Stimulated activated CD8-positive, alpha-beta memory T cell treated with anti-CD3 and anti-CD28 coated beads, Interleukin-15, amount 100 ng/mL, for 24 hours (primary cell): ENCODE data around the gene NEK10.

ENCODE experiments used
- DNase-seq: peaks from one replicate; pipeline ENCODE4 v3.0.0-alpha.2; 2020; ENCODE audit warnings: low read depth

NEK10 gene

DNA sequence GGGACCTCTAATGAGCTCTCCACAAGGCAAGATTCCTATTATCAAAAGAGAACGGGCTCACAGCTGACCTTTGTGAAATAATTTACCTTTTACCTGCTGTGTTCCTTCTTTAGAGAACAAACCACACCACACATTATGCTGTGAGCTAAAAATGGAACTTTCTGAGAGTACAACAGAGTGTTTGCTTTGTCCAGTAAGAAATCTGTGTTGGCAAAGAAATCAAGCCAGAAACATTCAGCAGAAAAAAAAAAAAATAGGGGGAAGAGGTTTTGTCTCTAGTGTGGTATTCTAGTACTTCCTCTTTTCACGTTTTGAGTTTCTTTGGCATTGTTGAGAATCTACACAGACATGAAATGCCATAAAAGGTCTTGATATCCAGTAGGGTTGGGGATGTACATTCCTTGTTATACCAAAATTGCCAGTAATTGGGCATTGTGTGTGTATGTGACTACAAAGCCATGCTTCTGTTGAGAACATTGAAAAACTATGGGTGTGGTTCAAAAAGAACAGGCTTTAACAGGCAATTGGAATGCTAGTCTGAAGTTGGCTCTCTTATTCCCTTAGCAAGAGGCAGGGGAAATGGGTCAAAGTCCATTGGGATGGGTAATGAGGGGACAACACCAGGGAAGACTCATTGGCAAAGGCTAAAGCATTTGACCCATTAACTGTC, 273.5 kb downstream of the NEK10 start:
- DNase-seq, result no peak

- DNase-seq, result no peak
These were observed 274.5 kb downstream of the NEK10 start for GRCh38 chr3:27094721-27095120.

GRCh38 chr3:27093771-27094170, 275.4 kb downstream of the NEK10 start:
- DNase-seq, result no peak

DNA sequence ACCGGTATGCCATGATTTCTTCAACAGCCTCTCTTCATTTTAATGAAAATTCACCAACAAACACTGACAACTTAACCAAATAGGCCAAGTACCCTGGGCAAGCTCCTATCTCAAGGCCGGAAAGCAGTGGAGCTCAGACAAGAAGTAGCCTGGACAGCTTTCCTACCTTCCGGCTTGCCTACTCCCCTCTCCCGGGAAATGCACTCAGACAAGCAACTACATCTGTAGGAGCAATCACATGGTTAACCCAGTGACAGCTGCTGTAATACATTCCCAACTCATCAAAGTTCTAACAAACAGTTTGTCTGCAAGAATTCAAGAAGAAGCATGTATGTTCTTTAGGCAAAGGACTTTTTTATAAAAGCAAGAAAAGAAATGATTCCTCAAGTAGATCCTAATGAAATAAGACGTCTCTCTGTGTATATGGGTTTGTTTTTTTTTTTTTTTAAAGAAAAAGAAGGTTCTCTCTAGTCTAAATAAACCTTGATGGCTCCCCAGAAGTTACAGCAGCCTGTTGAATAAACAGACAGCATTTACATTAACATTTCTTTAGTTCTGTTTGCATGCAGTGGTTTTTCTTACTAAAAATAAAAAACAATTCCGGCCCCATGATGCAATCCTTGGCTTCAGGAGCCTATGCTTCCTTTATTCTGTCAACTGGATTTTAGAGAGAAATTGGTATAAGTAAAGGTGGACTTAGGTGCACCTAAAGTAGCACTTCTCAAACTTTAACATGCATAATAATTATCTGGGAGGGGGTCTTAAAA, 278.7 kb downstream of the NEK10 start:
- DNase-seq, result no peak

DNA sequence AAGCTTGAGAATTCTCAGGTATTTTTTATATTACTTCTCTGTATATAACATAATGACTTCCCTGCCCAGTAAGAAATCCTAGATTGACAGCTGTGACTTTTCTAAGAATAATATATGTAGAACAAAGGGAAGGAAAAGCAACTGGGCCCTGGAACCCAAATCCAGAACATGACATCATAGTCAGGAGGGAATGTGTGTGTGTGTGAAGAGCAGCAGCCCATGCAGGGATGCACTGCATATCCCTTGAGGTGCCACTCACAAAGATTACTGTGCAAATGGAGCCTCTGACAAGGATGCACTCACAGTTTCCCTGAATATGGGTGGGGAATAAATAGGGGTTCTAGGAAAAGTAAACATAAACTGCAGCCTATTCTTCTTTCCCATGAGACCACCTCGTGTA, 279.5 kb downstream of the NEK10 start:
- no peak for DNase-seq

DNA sequence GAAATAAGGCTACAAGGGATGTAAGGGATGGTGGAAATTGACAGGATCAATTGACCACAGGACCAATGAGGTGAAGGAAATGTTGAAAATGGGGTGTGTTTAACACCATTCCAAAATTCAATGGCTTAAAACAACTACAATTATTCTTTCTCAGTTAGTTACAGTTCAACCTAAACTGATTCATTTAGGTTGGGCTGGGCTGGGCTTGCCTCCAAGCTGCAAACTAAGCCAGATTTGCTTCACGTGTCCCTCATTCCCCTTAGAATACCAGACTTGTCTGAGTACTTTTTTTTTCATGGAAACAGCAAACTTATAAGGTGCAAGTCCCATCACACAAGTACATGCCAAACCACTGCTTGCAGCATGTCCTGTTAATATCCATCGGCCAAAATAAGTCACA, 280.1 kb downstream of the NEK10 start:
- DNase-seq, result no peak

- no peak for DNase-seq
These were observed 283.1 kb downstream of the NEK10 start for GRCh38 chr3:27085829-27086730.

DNA sequence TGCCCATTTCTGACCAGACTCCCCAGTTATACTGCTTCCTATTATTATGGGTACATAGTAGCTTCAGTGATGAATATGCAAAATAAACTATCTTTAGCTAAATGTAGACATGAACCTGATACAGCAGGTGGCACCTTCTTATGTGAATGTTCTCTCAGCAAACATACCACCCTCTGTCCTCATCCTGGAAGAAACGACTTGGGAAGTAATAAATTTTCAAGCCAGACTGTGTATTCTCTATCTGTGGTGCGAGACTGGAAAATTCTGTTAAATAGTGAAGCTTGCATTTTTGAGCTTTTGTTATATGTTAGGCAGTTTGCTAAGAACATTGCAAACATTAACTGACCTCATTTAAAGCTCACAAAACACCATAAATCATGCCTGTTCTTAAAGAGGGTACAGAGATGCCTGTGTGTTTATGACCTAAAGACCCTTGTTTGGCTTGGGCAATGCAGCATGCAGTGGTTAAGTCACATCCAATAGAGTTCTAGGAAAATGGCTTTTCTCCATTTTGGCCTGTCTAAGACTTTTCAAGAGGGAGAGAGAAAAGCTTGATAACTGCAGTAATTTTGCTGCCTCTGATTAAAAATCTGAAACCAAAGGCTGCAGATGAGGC, 287.1 kb downstream of the NEK10 start:
- DNase-seq, result no peak

- DNase-seq, result no peak
These were observed 287.6 kb downstream of the NEK10 start for GRCh38 chr3:27081566-27081965.

DNA sequence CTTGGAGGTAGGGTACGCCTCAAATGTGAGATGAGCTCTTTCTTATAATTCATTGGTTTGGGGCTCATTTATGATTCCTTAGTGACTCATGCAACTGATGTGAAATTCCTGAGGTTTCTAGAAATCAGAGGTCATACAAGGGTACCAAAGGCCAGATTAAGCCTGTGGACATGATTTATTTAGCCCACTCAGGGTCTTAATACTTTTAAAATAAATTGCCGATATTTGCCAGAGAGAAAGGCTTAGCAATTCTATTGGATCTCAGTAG, 289.0 kb downstream of the NEK10 start:
- DNase-seq, result no peak

GRCh38 chr3:27079427-27080257, 289.5 kb downstream of the NEK10 start:
- no peak for DNase-seq

GRCh38 chr3:27078246-27078913, 290.8 kb downstream of the NEK10 start:
- DNase-seq, result no peak

DNA sequence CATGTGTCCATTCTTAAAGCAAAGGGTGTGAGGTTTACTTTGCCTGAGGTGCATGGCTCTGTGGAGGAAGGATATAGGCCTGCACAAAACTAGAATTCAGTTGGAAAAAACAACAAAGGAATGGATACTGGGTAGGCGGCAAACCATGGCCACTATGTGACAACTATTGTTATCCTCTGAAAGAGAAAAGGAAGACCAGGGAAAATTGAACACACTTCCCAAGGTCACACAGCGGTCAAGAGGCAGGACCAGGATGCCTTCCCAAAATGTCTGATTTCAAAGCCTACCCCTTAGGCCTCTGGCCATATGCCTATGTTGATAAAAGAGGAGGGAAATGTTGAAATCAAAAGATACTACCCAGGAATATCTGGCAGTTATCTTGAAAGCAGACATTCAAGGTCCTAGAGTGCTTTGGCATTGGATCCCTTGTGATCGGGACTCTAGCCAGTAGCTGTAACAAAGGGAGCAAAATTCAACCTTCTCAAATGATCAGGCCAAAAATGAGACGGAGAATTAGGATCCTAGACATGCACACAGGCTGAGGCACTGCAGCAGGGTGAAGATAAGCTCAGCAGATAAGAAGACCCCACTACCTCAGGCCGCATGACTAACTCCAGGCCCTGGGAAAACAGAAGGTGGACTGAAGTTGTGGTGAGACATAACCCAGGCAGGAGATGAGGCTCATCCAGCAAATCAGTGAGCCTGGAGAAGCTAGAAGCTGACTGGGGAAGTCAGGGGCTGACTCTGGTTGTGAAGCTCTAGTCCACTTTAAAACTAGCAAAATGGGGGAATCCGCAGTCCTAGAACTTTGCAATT, 292.2 kb downstream of the NEK10 start:
- no peak for DNase-seq

DNA sequence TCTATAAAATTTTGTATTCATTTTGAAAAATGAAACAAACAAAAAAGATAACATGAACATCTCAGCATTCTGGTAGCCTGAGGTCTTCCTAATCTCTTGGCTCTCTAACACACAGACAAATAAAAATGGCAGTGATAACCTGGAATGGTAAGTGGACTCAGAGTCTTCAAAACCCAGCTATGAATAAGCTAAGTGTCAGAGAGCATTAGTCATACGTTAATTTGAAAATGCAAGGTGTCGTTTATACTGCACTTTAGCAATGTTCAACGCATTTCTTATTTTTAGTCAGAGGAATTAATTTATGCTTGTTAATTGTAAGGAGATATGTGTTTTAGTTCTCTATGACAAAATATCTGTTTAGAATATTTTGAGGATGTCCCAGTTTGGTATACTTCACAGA, 294.3 kb downstream of the NEK10 start:
- no peak for DNase-seq

DNA sequence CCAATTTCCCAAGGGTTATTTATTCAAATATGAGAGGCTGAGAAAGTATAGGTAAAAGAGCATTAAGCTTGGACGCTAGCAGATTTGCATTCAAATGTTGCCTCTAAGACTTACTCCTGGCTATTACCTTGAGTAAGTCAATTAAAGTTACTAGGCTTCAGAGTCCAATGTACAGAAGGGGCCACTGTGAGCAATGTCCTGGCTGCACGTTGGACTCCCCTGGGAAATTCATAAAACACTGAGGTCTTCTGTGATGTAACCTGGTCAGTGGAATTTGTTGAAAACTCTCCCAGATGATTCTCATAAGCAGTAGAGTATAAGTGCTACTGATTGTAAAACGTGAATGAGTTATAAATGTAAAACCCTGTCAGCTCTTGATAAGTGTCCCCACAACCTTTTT, 295.3 kb downstream of the NEK10 start:
- no peak for DNase-seq

- no peak for DNase-seq
These were observed 296.2 kb downstream of the NEK10 start for GRCh38 chr3:27072810-27073651.

DNA sequence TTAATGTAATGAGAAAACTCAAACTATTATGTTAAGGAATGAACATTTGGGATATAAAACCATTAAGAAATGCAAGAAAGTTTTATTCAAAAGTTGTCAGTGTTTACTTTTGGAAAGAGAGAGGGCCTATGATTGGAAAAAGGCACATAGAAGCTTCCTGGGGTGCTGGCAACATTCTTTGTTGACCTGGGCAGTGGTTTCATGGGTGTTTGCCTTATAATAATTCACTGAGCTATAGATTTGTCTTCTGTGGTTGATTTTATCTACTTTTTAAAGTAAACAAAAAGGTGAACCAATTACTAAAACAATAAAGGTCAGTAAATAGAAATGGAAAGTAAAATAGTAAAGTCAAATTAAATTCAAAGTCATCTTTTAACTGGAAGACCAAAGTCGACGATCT, 308.8 kb downstream of the NEK10 start:
- no peak for DNase-seq
